GM18499 (cell line): ENCODE measurements around the gene AFF2.

Experiments
- ATAC-seq: cut with Tn5 transposase; IDR thresholded peaks from one replicate; pipeline ENCODE4 v1.9.1; 2021; ENCODE audit warnings: moderate number of reproducible peaks; ENCODE audit not compliant: insufficient read depth, unreplicated experiment

Gene AFF2

GRCh38 chrX:148813422-148813821, 313.0 kb downstream of the AFF2 start:
- peak; percentile 67 for ATAC-seq

- ATAC-seq = no peak
These were observed 313.6 kb downstream of the AFF2 start for GRCh38 chrX:148813967-148814366.

GRCh38 chrX:148815218-148815961, 315.0 kb downstream of the AFF2 start:
- no peak for ATAC-seq

- ATAC-seq = no peak
These were observed 323.6 kb downstream of the AFF2 start for GRCh38 chrX:148823986-148824385.

- no peak for ATAC-seq
These were observed 325.3 kb downstream of the AFF2 start for GRCh38 chrX:148825696-148826095.

- no peak for ATAC-seq
These were observed 336.3 kb downstream of the AFF2 start for GRCh38 chrX:148836741-148837140.

- no peak for ATAC-seq
These were observed 350.2 kb downstream of the AFF2 start for GRCh38 chrX:148850631-148851030.

- ATAC-seq = no peak
These were observed 353.9 kb downstream of the AFF2 start for GRCh38 chrX:148854306-148854705.

GRCh38 chrX:148856505-148856904, 356.1 kb downstream of the AFF2 start:
- no peak for ATAC-seq

- no peak for ATAC-seq
These were observed 365.1 kb downstream of the AFF2 start for GRCh38 chrX:148865277-148866210.

GRCh38 chrX:148867596-148867995, 367.2 kb downstream of the AFF2 start:
- no peak for ATAC-seq

GRCh38 chrX:148871422-148872160, 371.2 kb downstream of the AFF2 start:
- no peak for ATAC-seq

- no peak for ATAC-seq
These were observed 371.7 kb downstream of the AFF2 start for GRCh38 chrX:148872161-148872535.

GRCh38 chrX:148872881-148873280, 372.5 kb downstream of the AFF2 start:
- ATAC-seq = no peak

- no peak for ATAC-seq
These were observed 374.3 kb downstream of the AFF2 start for GRCh38 chrX:148874636-148875246.

- ATAC-seq = no peak
These were observed 378.0 kb downstream of the AFF2 start for GRCh38 chrX:148878371-148878770.

- no peak for ATAC-seq
These were observed 384.8 kb downstream of the AFF2 start for GRCh38 chrX:148885203-148885602.

- no peak for ATAC-seq
These were observed 393.0 kb downstream of the AFF2 start for GRCh38 chrX:148893395-148893794.

- ATAC-seq = no peak
These were observed 402.2 kb downstream of the AFF2 start for GRCh38 chrX:148902581-148902980.

- ATAC-seq = no peak
These were observed 402.8 kb downstream of the AFF2 start for GRCh38 chrX:148903176-148903575.
